HUES48 (cell line): ENCODE results near the gene ADIPOR2.

Source experiments
- H3K27ac ChIP-seq: one replicate; pipeline ENCODE4 v1.7.0; 2013; ENCODE audit warnings: low read depth, low read length, inconsistent platforms
- H3K27me3 ChIP-seq: 2 replicates; pipeline ENCODE4 v1.6.1; 2013; ENCODE audit warnings: mild to moderate bottlenecking, low read length; ENCODE audit not compliant: control insufficient read depth, insufficient read depth
- H3K36me3 ChIP-seq: 2 replicates; pipeline ENCODE4 v1.6.1; 2013; ENCODE audit warnings: low read length; ENCODE audit not compliant: control insufficient read depth, insufficient read depth
- H3K4me1 ChIP-seq: 2 replicates; pipeline ENCODE4 v1.6.1; 2013; ENCODE audit warnings: mild to moderate bottlenecking, low read length; ENCODE audit not compliant: control insufficient read depth, insufficient read depth
- H3K4me3 ChIP-seq: 2 replicates; pipeline ENCODE4 v1.5.1; 2013; ENCODE audit warnings: mild to moderate bottlenecking, low read depth, low read length
- H3K9ac ChIP-seq: 2 replicates; pipeline ENCODE4 v1.6.1; 2013; ENCODE audit warnings: mild to moderate bottlenecking, low read depth, low read length, moderate library complexity
- H3K9me3 ChIP-seq: 2 replicates; pipeline ENCODE4 v1.6.1; 2013; ENCODE audit warnings: low read length; ENCODE audit not compliant: control insufficient read depth, insufficient read depth

Gene ADIPOR2

DNA sequence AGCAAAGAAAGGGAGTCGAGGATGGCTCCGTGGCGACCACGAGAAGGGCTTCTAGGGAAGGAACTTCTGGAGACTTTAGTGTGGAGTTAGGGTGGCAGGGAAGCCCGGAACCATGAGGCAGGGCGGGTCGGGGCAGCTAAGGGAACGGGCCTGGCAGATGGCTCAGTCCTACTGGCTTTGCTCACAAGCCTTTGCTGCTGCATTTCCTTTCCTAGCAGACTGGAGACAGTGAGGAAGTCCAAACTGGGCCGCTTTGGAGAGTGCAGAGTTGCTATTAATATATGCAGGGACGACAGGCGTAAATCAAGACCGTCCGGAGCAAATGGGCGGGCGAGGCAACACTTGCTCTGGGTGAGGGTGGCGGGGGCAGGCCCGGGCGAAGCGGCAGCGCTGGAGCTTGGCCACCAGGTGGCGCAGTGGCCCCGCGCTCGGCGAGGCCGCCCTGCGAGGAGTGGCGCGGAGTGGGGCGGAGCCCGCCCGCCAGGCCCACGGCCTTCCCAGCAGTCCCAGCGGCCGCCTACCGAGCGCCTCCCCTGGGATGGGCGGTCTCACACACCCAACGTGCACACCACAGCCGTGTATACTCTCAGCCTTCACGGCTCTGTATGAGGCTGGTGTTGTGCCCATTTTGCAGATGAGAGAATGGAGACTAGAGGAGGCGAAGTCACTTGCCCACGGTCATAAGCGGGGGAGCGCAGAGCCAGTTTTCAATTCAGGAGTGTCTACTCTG lies 105.1 kb downstream of the ADIPOR2 start:
- Histone ChIP-seq H3K27ac (no peak overlapping the region), H3K9me3 (no peaks in the 10 kb centered on the region), H3K4me3 (peak overlapping the region; percentile 67), H3K27me3 (peaks cover 10% of the 10 kb centered on the region; the same call in 1 of the 2 replicates), H3K4me1 (peaks cover 12% of the 10 kb centered on the region), H3K9ac (no peak overlapping the region), H3K36me3 (no peaks in the 10 kb centered on the region)

DNA sequence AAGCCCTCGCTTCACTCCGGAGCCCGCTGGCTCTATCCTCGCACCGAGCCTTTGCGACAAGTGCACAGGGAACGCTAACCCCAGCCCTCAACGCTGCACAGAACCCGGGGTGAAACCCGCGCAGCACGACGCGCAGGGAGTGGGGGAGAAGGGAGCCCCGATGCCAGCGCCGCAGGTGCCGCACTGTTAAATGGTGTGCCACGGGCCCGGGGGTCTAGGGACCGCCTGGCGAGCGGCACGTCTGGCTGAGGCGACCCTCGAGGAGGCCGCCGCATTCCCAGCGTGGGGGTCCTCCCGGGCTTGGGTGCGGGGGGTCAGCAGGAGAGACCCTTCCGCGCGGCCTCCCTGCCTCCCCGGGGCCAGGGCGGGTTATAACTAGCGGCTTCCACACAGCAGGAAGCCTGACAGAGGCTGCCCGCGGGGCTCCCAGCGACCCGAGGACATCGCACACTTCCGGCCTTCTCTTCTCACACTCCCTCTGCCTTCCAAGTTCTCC lies 105.7 kb downstream of the ADIPOR2 start:
- no peak overlapping the region for H3K27ac ChIP-seq
- H3K9ac ChIP-seq: no peak overlapping the region
- H3K4me1 ChIP-seq: peaks cover 12% of the 10 kb centered on the region
- no peaks in the 10 kb centered on the region for H3K36me3 ChIP-seq
- peak overlapping the region; percentile 67 for H3K4me3 ChIP-seq
- H3K27me3 ChIP-seq: peaks cover 10% of the 10 kb centered on the region; the same call in 1 of the 2 replicates
- no peaks in the 10 kb centered on the region for H3K9me3 ChIP-seq

DNA sequence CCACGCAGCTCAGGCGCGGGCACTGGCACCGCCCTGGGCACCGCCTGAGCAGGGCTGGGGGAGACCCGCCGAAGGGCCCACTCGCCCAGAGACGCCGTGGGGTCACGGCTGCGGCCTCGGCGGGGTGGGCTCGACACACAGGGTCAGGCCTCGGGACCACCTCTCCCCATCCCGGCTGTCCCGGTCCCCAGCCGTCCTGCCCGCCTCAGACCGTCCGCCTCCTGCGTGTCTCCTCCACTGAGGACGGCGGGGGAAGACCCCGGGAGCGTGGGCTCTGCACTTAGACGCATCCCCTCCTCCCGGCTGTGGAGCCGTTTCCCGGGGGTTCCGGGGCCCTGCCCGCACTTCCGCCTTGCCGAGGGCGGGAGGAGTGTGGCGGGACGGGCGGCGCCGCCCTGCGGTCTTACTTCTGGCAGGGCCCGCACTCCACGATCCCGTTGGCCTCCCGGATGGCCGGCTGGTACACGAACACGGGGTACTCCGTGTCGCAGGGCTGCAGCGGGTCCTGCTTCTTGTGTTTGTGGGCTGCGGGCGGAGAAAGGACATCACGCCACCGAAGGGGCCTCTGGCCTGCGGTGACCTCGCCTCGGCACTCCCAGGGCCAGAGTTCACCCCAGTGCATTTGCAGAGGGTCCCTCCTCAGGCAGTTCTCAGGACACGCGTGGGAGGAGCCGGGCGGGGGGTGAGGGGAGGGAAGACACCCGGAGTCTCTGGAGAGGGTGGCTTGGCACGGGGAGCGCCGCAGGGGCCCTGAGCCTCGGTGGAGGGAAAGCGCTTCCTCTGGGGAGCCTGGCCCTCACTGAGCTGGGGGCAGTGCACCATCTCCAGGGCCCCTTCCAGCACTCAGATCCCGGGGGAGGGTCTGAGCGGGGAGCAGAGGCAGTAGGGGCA lies 106.4 kb downstream of the ADIPOR2 start:
- peaks cover 12% of the 10 kb centered on the region for H3K4me1 ChIP-seq
- peaks cover 10% of the 10 kb centered on the region; the same call in 1 of the 2 replicates for H3K27me3 ChIP-seq
- H3K27ac ChIP-seq: no peak overlapping the region
- H3K36me3 ChIP-seq: no peaks in the 10 kb centered on the region
- peak overlapping the region; percentile 67 for H3K4me3 ChIP-seq
- no peak overlapping the region for H3K9ac ChIP-seq
- H3K9me3 ChIP-seq: no peaks in the 10 kb centered on the region

DNA sequence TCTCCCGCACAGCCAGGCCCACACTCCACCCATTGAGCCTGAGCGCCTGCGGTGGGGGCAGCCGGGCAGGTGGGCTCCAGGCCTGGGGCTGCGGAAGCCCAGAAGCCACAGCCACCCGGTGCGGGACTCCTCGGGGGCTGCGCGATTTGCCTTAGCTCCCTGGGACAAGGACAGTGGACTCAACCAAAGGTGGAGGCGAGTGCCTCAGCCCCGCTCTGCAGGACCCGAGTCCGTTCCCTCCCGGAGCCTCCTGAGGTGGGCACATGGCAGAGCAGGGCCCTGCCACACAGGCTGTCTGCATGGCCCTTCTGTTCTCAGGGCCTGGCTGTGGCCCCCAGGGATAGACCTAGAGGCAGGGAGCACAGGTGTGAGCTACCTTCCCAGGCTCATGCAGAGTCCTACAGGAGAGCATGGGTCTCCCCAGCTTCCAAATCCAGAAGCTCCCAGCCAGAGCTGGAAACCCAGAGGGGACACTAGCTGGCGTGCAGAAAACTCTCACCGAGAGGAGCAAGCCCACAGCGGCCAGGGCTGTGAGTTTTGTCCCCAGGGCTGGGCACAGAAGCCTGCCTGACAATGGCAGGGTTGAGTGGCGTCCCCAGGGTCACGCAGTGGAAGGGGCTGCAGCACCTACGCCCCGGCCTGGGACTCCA lies 107.2 kb downstream of the ADIPOR2 start:
- H3K4me1 ChIP-seq: peaks cover 6% of the 10 kb centered on the region
- no peak overlapping the region for H3K4me3 ChIP-seq
- no peak overlapping the region for H3K9ac ChIP-seq
- no peaks in the 10 kb centered on the region for H3K9me3 ChIP-seq
- H3K36me3 ChIP-seq: no peaks in the 10 kb centered on the region
- no peak overlapping the region for H3K27ac ChIP-seq
- H3K27me3 ChIP-seq: peaks cover 10% of the 10 kb centered on the region; the same call in 1 of the 2 replicates

DNA sequence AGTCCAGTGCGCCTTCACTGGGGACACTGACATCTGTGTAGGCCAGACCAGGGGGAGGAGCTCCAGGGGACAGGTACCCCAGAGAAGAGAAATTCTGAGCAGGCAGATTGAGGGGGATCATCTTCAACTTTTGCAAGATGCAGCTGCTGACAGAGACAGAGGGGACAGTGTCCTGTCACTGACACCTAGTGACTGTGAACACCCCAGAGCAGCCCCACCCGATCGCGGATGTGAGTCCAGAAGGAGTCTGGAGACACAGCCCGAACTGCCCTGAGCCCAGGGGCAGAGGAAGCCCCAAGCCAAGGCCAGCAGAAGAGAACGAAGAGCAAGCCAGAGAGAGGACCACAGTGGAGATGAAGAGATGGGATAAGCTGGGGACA lies 107.8 kb downstream of the ADIPOR2 start:
- H3K36me3 ChIP-seq: no peaks in the 10 kb centered on the region
- H3K9ac ChIP-seq: no peak overlapping the region
- H3K27ac ChIP-seq: no peak overlapping the region
- peaks cover 5% of the 10 kb centered on the region for H3K4me1 ChIP-seq
- no peaks in the 10 kb centered on the region for H3K9me3 ChIP-seq
- H3K4me3 ChIP-seq: no peak overlapping the region
- peaks cover 10% of the 10 kb centered on the region; the same call in 1 of the 2 replicates for H3K27me3 ChIP-seq

DNA sequence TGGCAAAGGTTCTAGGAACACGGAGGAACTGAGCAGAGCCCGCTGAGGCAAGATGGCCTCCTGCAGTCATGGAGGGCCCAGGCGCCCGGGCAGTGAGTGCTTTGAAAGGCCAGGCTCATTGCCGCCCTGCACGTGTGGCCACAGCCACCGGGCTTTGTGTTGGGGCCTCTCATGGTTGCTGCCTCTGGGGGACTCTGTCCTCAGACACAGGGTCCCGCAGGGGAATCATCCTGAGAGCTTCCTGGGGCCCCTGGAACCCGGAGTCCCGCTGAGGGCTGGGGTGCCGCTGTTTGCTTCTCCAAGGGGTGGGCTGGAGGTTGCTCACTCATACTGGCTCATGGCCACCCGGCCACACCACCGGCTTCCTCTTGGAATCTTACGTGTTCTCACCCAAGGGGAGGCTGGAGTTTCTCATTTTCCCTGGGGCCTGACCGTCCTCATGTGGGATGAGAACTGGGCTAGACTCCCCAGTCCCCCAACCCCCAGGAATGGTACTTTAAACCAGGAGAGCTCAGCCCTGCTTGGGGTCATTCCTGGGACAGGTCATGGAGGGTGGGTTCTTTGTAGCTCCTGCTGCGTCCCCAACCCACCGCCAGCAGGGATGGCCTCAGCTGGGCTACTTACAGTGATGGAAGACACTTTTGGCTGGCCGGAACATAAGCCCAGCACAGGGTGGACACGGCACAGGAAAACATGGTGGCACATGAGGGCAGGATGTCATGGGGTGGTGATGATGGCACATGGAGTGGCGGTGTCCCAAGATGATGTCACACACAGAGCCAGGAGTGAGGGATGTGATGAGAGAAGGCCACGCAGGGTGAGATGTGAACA lies 108.4 kb downstream of the ADIPOR2 start:
- Histone ChIP-seq H3K4me3 (no peak overlapping the region), H3K27me3 (peaks cover 10% of the 10 kb centered on the region; the same call in 1 of the 2 replicates), H3K27ac (no peak overlapping the region), H3K36me3 (no peaks in the 10 kb centered on the region), H3K9ac (no peak overlapping the region), H3K9me3 (no peaks in the 10 kb centered on the region), H3K4me1 (peaks cover 5% of the 10 kb centered on the region)

DNA sequence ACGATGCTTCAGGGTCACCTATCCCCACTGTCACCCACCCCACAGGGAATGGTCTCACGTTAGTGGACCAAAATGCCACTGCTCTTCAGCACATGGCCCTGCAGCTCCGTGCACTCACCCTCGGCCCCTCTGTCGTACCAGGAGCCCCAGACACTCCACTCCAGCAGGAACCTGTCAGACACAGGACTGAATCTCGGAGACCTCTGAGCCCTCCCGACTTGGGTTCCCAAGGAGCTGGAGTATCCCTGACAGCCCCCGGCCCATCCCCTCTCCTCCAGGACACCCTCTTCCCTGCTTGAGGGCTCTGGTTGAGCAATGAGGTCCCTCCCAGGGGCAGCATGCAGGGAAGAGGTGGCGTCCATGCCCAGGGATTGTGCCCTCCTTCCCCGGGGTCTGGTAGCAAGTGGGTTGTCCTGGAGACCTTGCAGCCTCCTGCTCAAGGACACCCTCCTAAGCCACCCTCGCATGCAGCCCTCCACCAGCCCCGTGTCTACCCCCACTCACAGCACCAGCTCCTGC lies 109.1 kb downstream of the ADIPOR2 start:
- Histone ChIP-seq H3K9me3 (no peaks in the 10 kb centered on the region), H3K27me3 (peaks cover 10% of the 10 kb centered on the region; the same call in 1 of the 2 replicates), H3K27ac (no peak overlapping the region), H3K4me3 (no peak overlapping the region), H3K4me1 (peaks cover 5% of the 10 kb centered on the region), H3K9ac (no peak overlapping the region), H3K36me3 (no peaks in the 10 kb centered on the region)

DNA sequence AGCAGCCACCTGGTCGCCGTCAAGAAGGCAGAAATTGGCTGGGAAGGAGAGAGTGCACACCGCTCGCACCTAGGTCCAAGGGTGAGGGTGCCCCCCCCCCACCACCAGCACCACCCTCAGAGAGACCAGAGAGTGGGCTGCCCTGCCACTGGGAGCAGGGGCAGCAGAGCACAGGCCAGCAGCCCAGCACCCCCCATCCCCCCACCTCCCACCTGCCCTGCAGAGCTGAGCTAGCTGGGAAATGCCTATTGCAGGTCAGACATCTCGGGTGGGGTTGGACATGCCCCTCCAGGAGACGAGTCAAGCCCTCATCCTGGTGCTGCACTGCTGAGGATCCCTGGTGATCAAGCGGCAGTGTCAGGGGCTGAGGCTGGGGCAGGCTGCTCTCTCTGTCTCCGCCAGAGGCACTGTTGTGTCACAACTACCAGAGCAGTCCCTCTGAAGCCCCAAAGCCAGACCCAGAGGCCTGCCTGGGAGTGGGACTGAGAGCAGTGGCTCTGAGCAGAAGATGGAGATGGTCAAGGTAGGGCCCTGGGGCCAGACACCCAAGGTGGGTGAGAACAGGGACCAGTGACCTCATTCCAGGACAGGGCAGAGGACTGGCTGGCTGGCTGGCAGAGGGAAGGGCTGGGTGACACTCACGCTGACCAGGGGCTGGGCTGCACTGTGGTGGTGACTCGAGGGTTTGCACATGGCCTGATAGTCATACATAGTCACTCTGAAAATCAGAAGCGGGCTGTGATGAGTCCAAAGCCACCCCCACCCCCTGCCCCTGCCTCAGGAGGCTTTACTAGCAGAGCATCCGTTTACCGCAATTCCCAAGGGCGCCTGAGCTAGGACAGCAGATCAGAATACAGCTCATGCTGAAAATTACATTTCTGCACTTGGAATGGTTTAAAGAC lies 109.8 kb downstream of the ADIPOR2 start:
- H3K9me3 ChIP-seq: no peaks in the 10 kb centered on the region
- no peak overlapping the region for H3K4me3 ChIP-seq
- no peak overlapping the region for H3K9ac ChIP-seq
- H3K27ac ChIP-seq: no peak overlapping the region
- H3K27me3 ChIP-seq: peaks cover 10% of the 10 kb centered on the region; the same call in 1 of the 2 replicates
- H3K4me1 ChIP-seq: peaks cover 3% of the 10 kb centered on the region
- H3K36me3 ChIP-seq: no peaks in the 10 kb centered on the region

DNA sequence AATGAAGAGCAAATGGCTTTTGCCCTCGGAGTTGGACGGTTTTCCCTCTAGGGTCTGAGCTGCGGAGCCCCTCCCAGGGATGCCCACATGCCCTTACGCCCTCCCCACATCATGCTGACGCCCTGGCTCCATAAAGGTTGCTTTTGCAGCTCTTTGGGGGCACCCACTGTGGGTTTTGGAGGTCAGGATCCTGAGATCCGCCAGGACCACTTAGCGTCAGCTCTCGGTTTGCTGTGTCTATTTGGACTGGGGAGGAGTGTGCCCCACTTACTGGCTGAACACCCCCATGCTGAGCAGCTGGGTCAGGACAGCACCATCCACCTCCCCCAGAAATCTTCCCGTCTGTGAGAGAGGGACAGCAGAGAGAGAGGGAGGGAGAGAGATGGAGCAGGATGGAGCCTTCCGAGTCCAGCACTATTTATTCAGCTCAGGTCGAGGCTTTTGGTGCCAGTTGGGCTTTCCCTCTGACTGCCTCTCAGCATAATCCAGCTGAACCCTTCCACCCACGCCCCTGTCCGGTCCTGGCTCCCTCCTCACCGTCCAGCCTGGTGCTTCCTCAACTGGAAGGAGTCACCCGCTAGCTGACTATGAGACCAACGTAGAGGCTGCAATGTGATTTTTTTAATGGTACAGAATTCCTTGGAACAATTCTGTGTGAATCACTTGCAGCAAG lies 110.6 kb downstream of the ADIPOR2 start:
- no peaks in the 10 kb centered on the region for H3K36me3 ChIP-seq
- peaks cover 7% of the 10 kb centered on the region; the same call in 1 of the 2 replicates for H3K27me3 ChIP-seq
- no peak overlapping the region for H3K9ac ChIP-seq
- no peak overlapping the region for H3K4me3 ChIP-seq
- no peak overlapping the region for H3K27ac ChIP-seq
- no peaks in the 10 kb centered on the region for H3K9me3 ChIP-seq
- no peaks in the 10 kb centered on the region for H3K4me1 ChIP-seq
